ENCODE results near the gene MTREX.

- TF ChIP-seq CTCF (IDR thresholded peaks at IDR 0.05; ENCODE audit: low read depth, low read length) (no peak), EZH2phosphoT487 (IDR thresholded peaks at IDR 0.05; ENCODE audit: low read depth) (no peak)
Observed at GRCh38 chr5:55377810-55378209, 70.0 kb downstream of the MTREX start.

All from OCI-LY3 (cell line).